ENCODE measurements around the gene TRNAU1AP.
A peak's percentile ranks its signal among the peaks of the same experiment; 100 is the strongest.
"Not testable (repeated sequence)": the region's sequence is repeated elsewhere in the genome, so short reads cannot be mapped to it uniquely, and the experiment has no call there.

Gene TRNAU1AP

DNA sequence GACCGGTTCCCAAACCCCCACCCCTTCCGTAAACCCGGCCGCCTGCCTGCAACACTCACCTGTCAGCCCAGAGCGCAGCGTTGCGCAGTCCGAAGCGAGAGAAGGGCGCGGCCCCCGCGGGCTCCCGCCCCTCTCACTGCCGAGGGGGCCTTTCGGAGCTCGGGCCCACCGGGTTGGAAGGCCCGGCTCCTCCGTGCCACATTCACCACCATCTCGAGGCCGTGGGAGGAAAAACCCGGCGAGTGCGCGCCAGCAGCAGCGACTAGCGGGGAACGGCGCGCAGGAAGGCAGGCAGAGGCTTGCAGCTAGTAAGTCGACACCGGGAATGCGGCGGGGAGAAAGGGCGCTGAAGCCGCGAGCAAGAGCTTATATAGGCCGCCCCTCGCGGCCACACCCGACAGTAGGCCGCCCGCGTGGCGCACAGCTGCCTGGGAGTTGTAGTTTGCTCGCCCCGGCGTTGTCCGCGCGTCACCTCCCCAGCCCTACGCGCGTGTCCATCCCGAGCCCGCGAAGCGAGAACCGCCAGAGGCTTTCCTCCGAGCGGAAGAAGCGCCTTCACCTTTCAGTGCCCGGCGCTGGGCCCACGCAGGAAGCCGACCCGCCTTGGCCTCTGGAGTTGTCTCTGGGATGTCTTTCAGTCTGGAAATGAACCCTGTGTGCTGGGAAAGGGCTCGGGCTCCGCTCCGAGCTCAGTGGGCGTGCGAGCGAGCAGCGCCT is 28.8 kb downstream of the TRNAU1AP start:
- in situ Hi-C loops (cut with MboI; ENCODE audit: low pct_unique_long_range_greater_than_20kb, low sequenced_read_pairs, unreplicated experiment), result no loop called here
- peak; percentile 96 for DNase-seq (ENCODE audit: low spot score)
- TF ChIP-seq, protein P1, sequence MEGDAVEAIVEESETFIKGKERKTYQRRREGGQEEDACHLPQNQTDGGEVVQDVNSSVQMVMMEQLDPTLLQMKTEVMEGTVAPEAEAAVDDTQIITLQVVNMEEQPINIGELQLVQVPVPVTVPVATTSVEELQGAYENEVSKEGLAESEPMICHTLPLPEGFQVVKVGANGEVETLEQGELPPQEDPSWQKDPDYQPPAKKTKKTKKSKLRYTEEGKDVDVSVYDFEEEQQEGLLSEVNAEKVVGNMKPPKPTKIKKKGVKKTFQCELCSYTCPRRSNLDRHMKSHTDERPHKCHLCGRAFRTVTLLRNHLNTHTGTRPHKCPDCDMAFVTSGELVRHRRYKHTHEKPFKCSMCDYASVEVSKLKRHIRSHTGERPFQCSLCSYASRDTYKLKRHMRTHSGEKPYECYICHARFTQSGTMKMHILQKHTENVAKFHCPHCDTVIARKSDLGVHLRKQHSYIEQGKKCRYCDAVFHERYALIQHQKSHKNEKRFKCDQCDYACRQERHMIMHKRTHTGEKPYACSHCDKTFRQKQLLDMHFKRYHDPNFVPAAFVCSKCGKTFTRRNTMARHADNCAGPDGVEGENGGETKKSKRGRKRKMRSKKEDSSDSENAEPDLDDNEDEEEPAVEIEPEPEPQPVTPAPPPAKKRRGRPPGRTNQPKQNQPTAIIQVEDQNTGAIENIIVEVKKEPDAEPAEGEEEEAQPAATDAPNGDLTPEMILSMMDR (IDR thresholded peaks at IDR 0.05; ENCODE audit: extremely low read depth, insufficient read depth, missing control alignments), result no peak

DNA sequence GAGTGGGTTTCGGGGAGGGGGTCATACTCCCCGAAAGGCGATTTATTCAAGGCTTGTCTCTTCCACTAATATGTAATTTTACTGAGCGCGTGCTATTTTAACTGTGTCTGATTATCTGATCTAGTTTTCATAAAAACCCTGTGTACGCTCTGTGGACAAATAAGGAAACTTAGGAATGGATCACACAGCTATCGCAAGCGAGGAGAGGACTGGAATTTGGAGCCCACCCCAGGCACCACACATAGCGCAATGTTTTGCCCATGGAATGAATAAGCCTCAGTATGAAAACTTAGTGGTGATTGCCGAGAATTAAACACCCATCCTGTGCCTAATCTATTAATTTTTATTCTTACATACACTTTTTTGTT is 29.3 kb downstream of the TRNAU1AP start:
- DNase-seq (ENCODE audit: low spot score), result no peak
- TF ChIP-seq, protein P1 (IDR thresholded peaks at IDR 0.05; ENCODE audit: extremely low read depth, insufficient read depth, missing control alignments), result no peak

DNA sequence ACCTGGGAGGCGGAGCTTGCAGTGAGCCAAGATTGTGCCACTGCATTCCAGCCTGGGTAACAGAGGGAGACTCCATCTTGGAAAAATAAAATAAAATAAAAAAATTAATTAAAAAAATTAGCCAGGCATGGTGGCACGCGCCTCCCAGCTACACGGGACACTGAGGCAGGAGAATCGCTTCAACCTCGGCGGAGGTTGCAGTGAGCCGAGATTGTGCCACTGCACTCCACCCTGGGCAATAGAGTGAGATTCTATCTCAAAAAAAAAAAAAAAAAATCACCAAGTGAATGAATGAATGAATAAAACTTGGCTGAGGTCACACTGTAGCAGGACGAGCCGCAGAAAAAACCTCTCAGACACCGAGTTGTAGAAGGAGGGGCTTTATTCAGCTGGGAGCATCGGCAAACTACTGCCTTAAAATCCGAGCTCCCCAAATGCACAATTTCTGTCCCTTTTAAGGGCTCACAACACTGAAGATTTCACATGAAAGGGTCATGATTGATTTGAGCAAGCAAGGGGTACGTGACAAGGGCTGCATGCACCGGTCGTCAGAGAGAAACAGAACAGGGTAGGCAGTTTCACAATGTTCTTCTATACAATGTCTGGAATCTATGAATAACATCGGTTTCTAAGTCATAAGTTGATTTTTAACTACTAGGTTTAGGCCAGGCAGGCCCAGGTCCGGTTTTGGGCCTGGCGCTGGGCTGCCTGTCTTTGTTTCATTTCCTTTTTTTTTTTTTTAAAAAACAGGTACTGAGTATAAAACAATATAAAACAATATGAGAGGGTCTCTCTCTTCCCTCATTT is 33.9 kb downstream of the TRNAU1AP start:
- in situ Hi-C loops (cut with MboI; ENCODE audit: low pct_unique_long_range_greater_than_20kb, low sequenced_read_pairs, unreplicated experiment), result not testable (repeated sequence)

More for the DNA sequence above, 29.3 kb downstream of the TRNAU1AP start:
- in situ Hi-C loops (cut with MboI; ENCODE audit: low pct_unique_long_range_greater_than_20kb, low sequenced_read_pairs, unreplicated experiment), result no loop called here

DNA sequence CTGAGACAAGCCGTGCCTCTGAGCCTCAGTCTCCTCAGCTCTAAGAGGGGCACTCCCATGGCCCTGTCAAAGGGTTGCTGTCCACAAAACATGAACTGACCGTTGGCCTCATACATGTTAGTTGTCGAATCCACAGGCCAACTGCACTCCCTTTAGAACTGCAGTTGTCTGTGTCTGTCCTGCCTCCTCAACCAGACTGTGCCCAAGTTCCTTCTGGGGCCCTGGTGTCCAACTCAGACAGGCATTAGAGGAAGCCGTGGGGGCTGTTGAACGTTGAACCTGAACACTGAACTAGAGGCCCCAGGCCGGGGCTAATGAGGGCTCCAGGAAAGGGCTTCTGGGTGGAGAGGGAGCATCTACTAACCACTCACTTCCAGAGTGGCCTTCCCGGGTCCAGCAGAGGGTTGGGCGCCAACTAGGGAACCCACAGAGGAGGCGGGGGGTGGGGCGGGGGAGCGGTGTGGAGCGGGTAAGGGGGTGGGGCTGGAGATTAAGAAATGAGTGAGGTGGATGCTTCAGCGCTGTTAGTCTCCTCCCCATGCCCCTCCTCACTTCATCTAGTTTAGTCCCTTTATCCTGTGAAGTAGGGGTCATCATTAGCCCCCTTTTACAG is 38.9 kb downstream of the TRNAU1AP start, which contains the start of gene RAB42:
RAB42 (plus strand) TSS at position 558 of the 613 bp plus-strand sequence. CDS start 247 bp downstream, outside the sequence.
- in situ Hi-C loops (cut with MboI; ENCODE audit: low pct_unique_long_range_greater_than_20kb, low sequenced_read_pairs, unreplicated experiment), result no loop called here
- TF ChIP-seq, protein P1 (IDR thresholded peaks at IDR 0.05; ENCODE audit: extremely low read depth, insufficient read depth, missing control alignments), result no peak
- peak; percentile 51 for DNase-seq (ENCODE audit: low spot score)

More for the DNA sequence above, 33.9 kb downstream of the TRNAU1AP start:
- DNase-seq (ENCODE audit: low spot score), result not testable (repeated sequence)

DNA sequence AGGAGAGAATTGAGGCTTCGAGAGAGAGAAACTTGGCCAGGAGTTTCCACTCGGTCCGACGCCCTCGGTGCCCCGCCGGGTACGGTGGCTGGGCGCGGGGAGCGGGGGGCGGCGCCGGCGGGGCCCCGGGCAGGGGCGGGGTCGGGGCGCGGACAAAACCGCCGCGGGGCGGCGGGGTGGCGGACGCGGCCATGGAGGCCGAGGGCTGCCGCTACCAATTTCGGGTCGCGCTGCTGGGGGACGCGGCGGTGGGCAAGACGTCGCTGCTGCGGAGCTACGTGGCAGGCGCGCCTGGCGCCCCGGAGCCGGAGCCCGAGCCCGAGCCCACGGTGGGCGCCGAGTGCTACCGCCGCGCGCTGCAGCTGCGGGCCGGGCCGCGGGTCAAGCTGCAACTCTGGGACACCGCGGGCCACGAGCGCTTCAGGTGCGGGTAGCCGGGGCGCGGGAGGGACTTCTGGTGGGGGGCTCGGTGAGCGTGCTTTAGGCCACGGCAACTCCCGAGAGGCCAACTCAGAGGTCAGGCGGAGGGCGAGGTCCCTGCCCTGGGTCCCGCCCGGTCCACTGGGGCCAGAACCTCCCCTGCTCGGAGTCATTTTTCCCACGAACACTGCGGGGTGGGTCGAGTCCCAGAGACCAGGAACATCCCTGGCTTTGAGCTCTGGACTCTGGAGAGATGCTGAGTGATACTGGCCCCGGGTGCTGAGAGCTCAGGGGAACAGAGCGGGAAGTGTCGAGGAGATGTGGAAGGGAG is 39.6 kb downstream of the TRNAU1AP start:
- in situ Hi-C loops (cut with MboI; ENCODE audit: low pct_unique_long_range_greater_than_20kb, low sequenced_read_pairs, unreplicated experiment), result no loop called here
- peak; percentile 61 for DNase-seq (ENCODE audit: low spot score)
- TF ChIP-seq, protein P1 (IDR thresholded peaks at IDR 0.05; ENCODE audit: extremely low read depth, insufficient read depth, missing control alignments), result no peak

DNA sequence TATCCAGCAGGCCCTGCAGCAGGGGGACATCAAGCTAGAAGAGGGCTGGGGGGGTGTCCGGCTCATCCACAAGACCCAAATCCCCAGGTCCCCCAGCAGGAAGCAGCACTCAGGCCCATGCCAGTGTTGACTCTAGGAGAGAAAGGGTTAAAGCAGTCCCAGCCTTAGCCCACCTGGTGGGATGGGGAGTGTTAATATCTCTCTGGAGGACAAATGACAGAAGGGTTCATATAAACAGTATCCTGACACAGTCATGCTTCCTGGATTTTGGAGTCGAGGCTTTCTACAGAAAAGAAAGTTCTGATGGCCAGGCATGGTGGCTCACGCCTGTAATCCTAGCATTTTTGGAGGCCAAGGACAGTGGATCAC is 41.1 kb downstream of the TRNAU1AP start:
- in situ Hi-C loops (cut with MboI; ENCODE audit: low pct_unique_long_range_greater_than_20kb, low sequenced_read_pairs, unreplicated experiment); DNase-seq (ENCODE audit: low spot score): not testable (repeated sequence)

DNA sequence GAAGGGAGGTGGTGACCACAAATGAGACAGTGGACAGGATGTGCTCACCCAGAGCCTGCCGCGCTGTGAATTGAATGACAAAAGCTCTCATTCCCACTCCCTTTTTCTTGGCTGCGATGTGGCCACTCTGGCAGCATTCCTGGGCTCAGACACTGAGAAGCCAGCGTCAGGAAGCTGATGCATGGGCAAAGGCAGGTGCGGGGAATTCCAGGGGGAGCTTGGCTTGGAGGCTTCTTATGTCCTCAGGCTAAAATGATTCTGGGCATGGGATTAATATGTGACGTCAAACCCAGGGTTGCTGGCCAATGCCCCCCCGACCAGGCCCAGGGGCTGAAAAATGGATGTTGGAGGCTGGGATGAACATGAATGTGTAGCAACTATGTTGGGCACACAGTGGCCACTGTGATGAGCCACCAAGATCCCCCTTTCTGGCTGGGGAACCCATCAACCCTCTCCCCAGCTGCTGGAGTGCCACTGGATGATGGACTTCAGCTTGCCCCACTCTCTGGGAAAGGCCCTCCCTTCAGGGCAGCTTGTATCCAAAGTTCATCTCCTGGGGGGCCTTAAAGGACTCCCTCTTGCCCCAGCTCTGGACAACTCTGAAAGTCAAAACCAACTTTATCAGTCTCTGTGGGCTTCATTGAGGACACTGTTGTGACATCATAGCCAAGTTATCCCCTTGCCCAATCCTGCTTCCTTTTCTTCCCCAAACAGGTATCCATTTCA is 42.0 kb downstream of the TRNAU1AP start:
- in situ Hi-C loops (cut with MboI; ENCODE audit: low pct_unique_long_range_greater_than_20kb, low sequenced_read_pairs, unreplicated experiment); DNase-seq (ENCODE audit: low spot score): not testable (repeated sequence)
